IMR-90 (cell line): ENCODE measurements around the gene MICA. TPM values are rescaled to one million over a fixed set of nuclear protein-coding genes. Genes with fewer than 3 reads are reported as not detected.

Source experiments
- ATAC-seq: fragments of 200-7000 bp; cut with Tn5 transposase; 2 replicates; pipeline ENCODE4 v1.9.1; 2020; ENCODE audit warnings: low read depth, mild to moderate bottlenecking, moderate library complexity
- BruUV-seq: library from RNA; stranded (reverse); fragments of 400-500 nt; replicated peaks from 2 replicates; lab custom pipeline; 2021; lab: Mats Ljungman, UMichigan
- CTCF ChIA-PET: fragments of 300-600 bp; formaldehyde crosslinking; extraction: SDS; loops from one replicate; lab custom pipeline; 2021; ENCODE audit warnings: antibody characterized with exemption; lab: Yijun Ruan, JAX
- POLR2A ChIA-PET: fragments of 300-600 bp; sonication (Branson Sonifier 250); formaldehyde crosslinking; loops from one replicate; lab custom pipeline; 2022; ENCODE audit warnings: antibody characterized with exemption; ENCODE audit not compliant: unreplicated experiment; lab: Charles Lee
- DNase-seq: peaks from one replicate; pipeline ENCODE4 v3.0.0; 2013
- H2AFZ ChIP-seq: replicated peaks from 2 replicates; pipeline ENCODE3; 2013; ENCODE audit warnings: low read length, mild to moderate bottlenecking; ENCODE audit not compliant: poor library complexity
- H2AK5ac ChIP-seq: 2 replicates; pipeline ENCODE4 v1.6.1; 2013; ENCODE audit warnings: low read depth, low read length, inconsistent platforms
- H2AK9ac ChIP-seq: replicated peaks from 2 replicates; pipeline ENCODE3; 2013; ENCODE audit warnings: mild to moderate bottlenecking, low read depth, low read length, moderate library complexity; ENCODE audit not compliant: poor library complexity
- H2BK120ac ChIP-seq: 2 replicates; pipeline ENCODE4 v1.6.1; 2013; ENCODE audit warnings: low read depth, low read length, inconsistent platforms
- H2BK15ac ChIP-seq: 3 replicates; pipeline ENCODE4 v1.6.1; 2013; ENCODE audit warnings: low read depth, low read length, inconsistent platforms
- H2BK20ac ChIP-seq: 2 replicates; pipeline ENCODE4 v1.6.1; 2013; ENCODE audit warnings: low read depth, mild to moderate bottlenecking, inconsistent platforms, low read length, moderate library complexity
- H2BK5ac ChIP-seq: 2 replicates; pipeline ENCODE4 v1.6.1; 2013; ENCODE audit warnings: mild to moderate bottlenecking, low read depth, low read length, inconsistent platforms; ENCODE audit not compliant: poor library complexity, severe bottlenecking
- H3K14ac ChIP-seq: replicated peaks from 2 replicates; pipeline ENCODE4 v1.6.1; 2013; ENCODE audit warnings: low read depth, low read length, inconsistent platforms
- H3K18ac ChIP-seq: 2 replicates; pipeline ENCODE4 v1.6.1; 2013; ENCODE audit warnings: low read depth, low read length, control low read depth
- H3K23ac ChIP-seq: 2 replicates; pipeline ENCODE4 v1.6.1; 2013; ENCODE audit warnings: low read depth, low read length, inconsistent platforms
- H3K27ac ChIP-seq: 2 replicates; pipeline ENCODE4 v1.5.1; 2013; ENCODE audit warnings: mild to moderate bottlenecking, control low read depth, low read length; ENCODE audit not compliant: insufficient read depth
- H3K27me3 ChIP-seq: 2 replicates; pipeline ENCODE4 v1.6.1; 2013; ENCODE audit warnings: low read length; ENCODE audit not compliant: control insufficient read depth, insufficient read depth
- H3K36me3 ChIP-seq: 2 replicates; pipeline ENCODE4 v1.6.1; 2013; ENCODE audit warnings: low read length, mixed read lengths; ENCODE audit not compliant: control insufficient read depth, insufficient read depth
- H3K4ac ChIP-seq: 2 replicates; pipeline ENCODE4 v1.6.1; 2013; ENCODE audit warnings: low read depth, low read length, inconsistent platforms
- H3K4me1 ChIP-seq: 2 replicates; pipeline ENCODE4 v1.6.1; 2013; ENCODE audit warnings: low read length, mixed read lengths; ENCODE audit not compliant: control insufficient read depth, insufficient read depth
- H3K4me2 ChIP-seq: 2 replicates; pipeline ENCODE4 v1.6.1; 2013; ENCODE audit warnings: low read depth, mild to moderate bottlenecking, control low read depth, low read length, moderate library complexity
- H3K4me3 ChIP-seq: 2 replicates; pipeline ENCODE4 v1.5.1; 2013; ENCODE audit warnings: low read depth, mild to moderate bottlenecking, control low read depth, low read length, moderate library complexity; ENCODE audit not compliant: insufficient read depth
- H3K56ac ChIP-seq: 2 replicates; pipeline ENCODE4 v1.6.1; 2013; ENCODE audit warnings: low read length, inconsistent platforms; ENCODE audit not compliant: insufficient read depth; ENCODE audit errors: extremely low read depth
- H3K79me1 ChIP-seq, 2 experiments: 2 replicates each; pipeline ENCODE4 v1.6.1; 2013; ENCODE audit warnings: low read length in 2 of 2, inconsistent platforms in 1 of 2, low read depth in 1 of 2
- H3K9ac ChIP-seq: 2 replicates; pipeline ENCODE4 v1.6.1; 2013; ENCODE audit warnings: low read depth, low read length, control low read depth
- H3K9me1 ChIP-seq: 2 replicates; pipeline ENCODE4 v1.6.1; 2013; ENCODE audit warnings: low read length, inconsistent platforms; ENCODE audit not compliant: insufficient read depth
- H3K9me3 ChIP-seq: 2 replicates; pipeline ENCODE4 v1.6.1; 2013; ENCODE audit warnings: low read length; ENCODE audit not compliant: control insufficient read depth, insufficient read depth
- H4K20me1 ChIP-seq: 2 replicates; pipeline ENCODE4 v1.6.1; 2013; ENCODE audit warnings: low read length, inconsistent platforms; ENCODE audit not compliant: insufficient read depth
- H4K5ac ChIP-seq: 2 replicates; pipeline ENCODE4 v1.6.1; 2013; ENCODE audit warnings: mild to moderate bottlenecking, low read depth, low read length, control low read depth
- H4K8ac ChIP-seq, 2 experiments: 2 replicates each; pipeline ENCODE4 v1.6.1; 2013; ENCODE audit warnings: low read depth in 2 of 2, low read length in 2 of 2, control low read depth in 1 of 2, inconsistent platforms in 1 of 2
- H4K91ac ChIP-seq: 2 replicates; pipeline ENCODE4 v1.6.1; 2013; ENCODE audit warnings: low read depth, low read length, inconsistent platforms; ENCODE audit not compliant: insufficient read depth
- CEBPB ChIP-seq: IDR thresholded peaks from 2 replicates; pipeline ENCODE4 v1.6.1; 2012; ENCODE audit warnings: low read depth, low read length, improper control_type of control experiment
- MAFK ChIP-seq: IDR thresholded peaks from 2 replicates; pipeline ENCODE4 v1.6.1; 2012; ENCODE audit warnings: low read depth, low read length, improper control_type of control experiment
- RFX5 ChIP-seq: IDR thresholded peaks from 2 replicates; pipeline ENCODE4 v1.8.0; 2012; ENCODE audit warnings: low read depth, mild to moderate bottlenecking, low read length, moderate library complexity
- WGBS, 2 experiments: methylation state at CpG; one replicate each; pipeline versions ENCODE4 v1.1.5 to v1.1.7; 2013; ENCODE audit warnings: missing lambda C conversion rate in 2 of 2; ENCODE audit not compliant: insufficient read length in 1 of 2; ENCODE audit errors: extremely low coverage in 2 of 2; 5-methylcytosine and 5-hydroxymethylcytosine counted together
- dilution Hi-C: fragments of 300-500 bp; cut with HindIII; formaldehyde crosslinking; loops from one replicate; pipeline ENCODE4 v1.14.3; 2018; ENCODE audit warnings: low sequenced_read_pairs; ENCODE audit not compliant: unreplicated experiment
- in situ Hi-C: fragments of 300-500 bp; cut with MboI; formaldehyde crosslinking; loops from 3 replicates; pipeline ENCODE4 v1.14.3; 2019; ENCODE audit warnings: low sequenced_read_pairs, inconsistent platforms, mixed read lengths
- intact Hi-C: fragments of 100-400 bp; cut with micrococcal nuclease; formaldehyde crosslinking; loops from 2 replicates; pipeline ENCODE4 v1.10.0; 2022
- polyA plus RNA-seq, 3 experiments: library from polyadenylated mRNA; depleted of rRNA; stranded (reverse); fragments of >200 nt; gene quantifications; 2 replicates each; pipeline ENCODE4 v1.2.3, GENCODE V29; 2012; ENCODE audit warnings: low replicate concordance in 1 of 3
- total RNA-seq: library from RNA; depleted of rRNA; stranded (reverse); fragments of >200 nt; gene quantifications from 2 replicates; pipeline ENCODE4 v1.2.3, GENCODE V29; 2012

Gene MICA
- total and polyA plus RNA-seq, 2 of the 4 experiments (the other 2 are of a cell fraction), result 55.9 to 67.7 TPM

DNA sequence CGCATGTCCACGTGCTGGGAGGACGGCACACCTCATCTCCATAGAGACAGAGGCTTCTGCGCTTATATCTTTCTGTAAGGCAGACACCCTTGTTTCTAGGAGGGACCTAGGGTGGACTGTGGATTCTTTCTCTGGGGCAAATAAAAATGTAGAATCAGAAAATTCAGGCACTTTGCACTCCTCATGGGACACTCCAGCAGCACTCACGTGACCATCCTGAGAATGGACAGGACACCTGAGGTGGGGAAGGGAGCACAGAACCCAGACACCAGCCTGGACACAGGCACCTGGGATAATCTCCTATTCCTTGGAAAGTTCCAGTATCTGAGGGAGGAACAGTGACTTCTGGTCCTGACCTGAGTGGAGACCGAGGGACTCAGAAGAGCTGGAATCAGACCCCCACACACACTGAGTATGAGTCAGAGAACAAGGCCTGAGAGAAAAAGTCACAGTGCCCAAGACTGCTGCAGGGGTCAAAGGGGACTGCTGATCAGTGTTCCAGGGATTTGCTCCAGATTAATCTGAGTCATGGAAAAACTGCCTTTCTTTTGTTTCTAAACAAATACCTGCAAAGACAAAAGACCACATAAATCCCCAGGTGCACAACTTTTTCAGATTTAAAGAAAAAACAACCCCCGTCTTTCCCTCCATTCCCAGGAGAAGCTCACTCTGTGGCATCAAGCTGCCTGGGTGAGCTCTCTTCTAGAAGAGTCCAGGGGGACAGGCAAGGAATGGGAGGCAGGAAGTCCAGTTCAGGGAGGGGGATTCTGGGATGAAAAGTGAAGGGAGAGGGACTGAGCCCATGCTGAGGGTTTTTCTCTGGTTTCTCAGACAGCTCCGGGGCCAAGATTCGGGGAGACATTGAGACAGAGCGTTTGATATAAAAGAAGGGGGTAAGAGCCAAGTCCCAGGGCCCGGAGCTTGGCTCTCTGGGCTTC lies 58.9 kb downstream of the MICA start (continued):
- no peak for TF ChIP-seq CEBPB

DNA sequence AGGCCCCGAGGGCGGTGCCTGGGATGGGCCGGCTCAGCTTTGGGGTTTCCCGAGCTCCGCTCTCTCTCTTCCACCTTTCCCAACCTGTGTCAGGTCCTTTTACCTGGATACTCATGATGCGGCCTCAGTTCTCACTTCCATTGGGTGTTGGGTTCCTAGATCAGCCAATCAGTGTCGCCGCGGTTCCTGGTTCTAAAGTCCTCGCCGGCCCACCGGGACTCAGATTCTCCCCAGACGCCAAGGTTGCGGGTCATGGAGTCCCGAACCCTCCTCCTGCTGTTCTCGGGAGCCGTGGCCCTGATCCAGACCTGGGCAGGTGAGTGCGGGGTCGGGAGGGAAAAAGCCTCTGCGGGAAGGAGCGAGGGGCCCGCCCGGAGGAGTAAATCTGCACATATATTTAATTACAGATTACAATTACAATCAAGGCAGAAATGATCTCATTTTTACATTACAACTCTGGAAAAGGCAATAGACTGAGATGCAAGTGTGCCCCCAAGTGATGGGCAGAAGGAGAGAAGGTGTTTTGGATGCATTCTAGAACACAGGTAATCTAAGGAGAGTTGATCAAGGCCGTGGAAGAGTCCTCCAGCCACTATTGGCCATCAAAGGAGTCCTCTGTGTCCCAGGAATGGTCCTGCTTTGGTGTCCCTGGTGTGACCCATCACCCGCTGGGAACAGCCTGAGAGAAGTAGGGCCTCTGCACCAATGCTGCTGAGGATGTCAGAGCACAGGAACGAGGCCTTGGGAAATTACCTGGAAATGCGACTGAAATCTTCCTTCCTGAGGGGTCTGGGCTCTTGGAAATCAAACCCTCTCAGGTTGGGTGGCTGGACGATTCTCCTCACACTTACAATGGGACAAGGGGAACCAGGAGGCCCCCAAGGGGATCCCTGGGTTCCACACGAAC lies 59.8 kb downstream of the MICA start:
- intact Hi-C loops, result no loop called here

More for the DNA sequence above, 59.8 kb downstream of the MICA start:
- in situ Hi-C loops, result no loop called here
- H2AFZ ChIP-seq, result peak overlapping the region; percentile 75
- ATAC-seq (peak; percentile 87), DNase-seq (peak; percentile 60)
- H3K79me1 ChIP-seq, result no peaks in the 10 kb centered on the region
- TF ChIP-seq RFX5 (peak; percentile 98), MAFK (no peak)
- WGBS, 2 experiments, result 67% methylated on average over 5 of the region's 29 CpGs; no CpG with 5 or more reads in 1 of the 2 experiments
- no peak overlapping the region for H3K4me3 ChIP-seq
- ChIA-PET CTCF (no interaction called here), POLR2A (no interaction called here)
- no peaks in the 10 kb centered on the region for H3K9me3 ChIP-seq
- H3K4ac ChIP-seq, result no peak overlapping the region
- no TSS peak for BruUV-seq
- no peak overlapping the region for H3K56ac ChIP-seq
- no peak overlapping the region for H2AK5ac ChIP-seq
- no peak overlapping the region; the same call in 1 of the 2 replicates for H3K4me2 ChIP-seq
- H3K14ac ChIP-seq, result no peak overlapping the region
- no peak overlapping the region for H4K5ac ChIP-seq
- dilution Hi-C loops, result no loop called here
- H3K9me1 ChIP-seq, result no peaks in the 10 kb centered on the region
- no peak overlapping the region for H3K27ac ChIP-seq
- no peak overlapping the region for H4K91ac ChIP-seq
- H3K36me3 ChIP-seq, result no peaks in the 10 kb centered on the region
- peaks cover 35% of the 10 kb centered on the region for H3K27me3 ChIP-seq
- H2BK20ac ChIP-seq, result no peak overlapping the region
- no peaks in the 10 kb centered on the region for H4K20me1 ChIP-seq
- no peak overlapping the region for H2AK9ac ChIP-seq
- no peak overlapping the region for H3K9ac ChIP-seq
- H3K23ac ChIP-seq, result no peak overlapping the region
- H3K4me1 ChIP-seq, result no peaks in the 10 kb centered on the region
- H2BK5ac ChIP-seq, result no peak overlapping the region
- H3K18ac ChIP-seq, result no peak overlapping the region
- H2BK120ac ChIP-seq, result no peak overlapping the region
- H2BK15ac ChIP-seq, result no peak overlapping the region
- H4K8ac ChIP-seq, result no peak overlapping the region
